HepG2 (cell line): ENCODE results near the gene PLA2G12B. TPM values are rescaled to one million over a fixed set of nuclear protein-coding genes. Genes with fewer than 3 reads are reported as not detected.
A peak's percentile ranks its signal among the peaks of the same experiment; 100 is the strongest.

ENCODE experiments used
- ATF7 ChIP-seq, 2 experiments: fragments of 450-650 bp in 1 of 2; sonication (generic) in 1 of 2; formaldehyde crosslinking in 1 of 2; IDR thresholded peaks; 2 replicates each; pipeline versions ENCODE4 v1.4.0 to v1.6.1; 2016 to 2020; ENCODE audit warnings: antibody characterized with exemption in 1 of 2, mild to moderate bottlenecking in 1 of 2, missing genetic modification reagents in 1 of 2
- DR1 ChIP-seq: sonication (generic); formaldehyde crosslinking; IDR thresholded peaks from 2 replicates; pipeline ENCODE4 v1.8.0; 2021; ENCODE audit warnings: mild to moderate bottlenecking, missing genetic modification reagents, inconsistent platforms
- HMG20A ChIP-seq: IDR thresholded peaks from 2 replicates; pipeline ENCODE4 v1.6.1; 2016; ENCODE audit warnings: borderline replicate concordance
- HNF4A ChIP-seq: sonication (generic); formaldehyde crosslinking; IDR thresholded peaks from 2 replicates; pipeline ENCODE4 v1.4.0; 2020; ENCODE audit warnings: missing genetic modification reagents
- MIER3 ChIP-seq: IDR thresholded peaks from 2 replicates; pipeline ENCODE4 v1.6.1; 2016; ENCODE audit warnings: missing compliant biosample characterization, borderline replicate concordance
- MIXL1 ChIP-seq: IDR thresholded peaks from 2 replicates; pipeline ENCODE4 v1.6.1; 2016
- NFAT5 ChIP-seq: sonication (generic); formaldehyde crosslinking; IDR thresholded peaks from 2 replicates; pipeline ENCODE4 v1.4.0; 2020; ENCODE audit warnings: missing genetic modification reagents
- NFIB ChIP-seq: sonication (generic); formaldehyde crosslinking; IDR thresholded peaks from 2 replicates; pipeline ENCODE4 v1.9.0; 2021; ENCODE audit warnings: missing genetic modification reagents, mild to moderate bottlenecking, borderline replicate concordance
- NR2C2 ChIP-seq: sonication (generic); formaldehyde crosslinking; IDR thresholded peaks from 2 replicates; pipeline ENCODE4 v1.4.0; 2020; ENCODE audit warnings: missing genetic modification reagents, mild to moderate bottlenecking, moderate library complexity, borderline replicate concordance
- SAP130 ChIP-seq: IDR thresholded peaks from 2 replicates; pipeline ENCODE4 v1.6.1; 2016; ENCODE audit warnings: low read depth
- SMAD3 ChIP-seq: sonication (generic); formaldehyde crosslinking; IDR thresholded peaks from 2 replicates; pipeline ENCODE4 v1.4.0; 2020; ENCODE audit warnings: missing genetic modification reagents
- SPEN ChIP-seq: sonication (generic); formaldehyde crosslinking; IDR thresholded peaks from 2 replicates; pipeline ENCODE4 v1.5.1; 2020; ENCODE audit warnings: low read depth, mild to moderate bottlenecking, missing genetic modification reagents
- WIZ ChIP-seq: sonication (generic); formaldehyde crosslinking; IDR thresholded peaks from 2 replicates; pipeline ENCODE4 v1.5.1; 2020; ENCODE audit warnings: mild to moderate bottlenecking, missing genetic modification reagents
- ZBTB1 ChIP-seq: sonication (generic); formaldehyde crosslinking; IDR thresholded peaks from 2 replicates; pipeline ENCODE4 v1.4.0; 2020; ENCODE audit warnings: missing genetic modification reagents, borderline replicate concordance
- ZBTB37 ChIP-seq: sonication (generic); formaldehyde crosslinking; IDR thresholded peaks from 2 replicates; pipeline ENCODE4 v1.4.0; 2020; ENCODE audit warnings: mild to moderate bottlenecking, missing genetic modification reagents
- ZNF3 ChIP-seq: IDR thresholded peaks from 2 replicates; pipeline ENCODE4 v1.7.0; 2017; ENCODE audit warnings: inconsistent platforms
- ZNF333 ChIP-seq: sonication (generic); formaldehyde crosslinking; IDR thresholded peaks from 2 replicates; pipeline ENCODE4 v1.4.0; 2020; ENCODE audit warnings: mild to moderate bottlenecking, missing genetic modification reagents, borderline replicate concordance
- ZNF451 ChIP-seq: sonication (generic); formaldehyde crosslinking; IDR thresholded peaks from 2 replicates; pipeline ENCODE4 v1.5.0; 2020; ENCODE audit warnings: mild to moderate bottlenecking, missing genetic modification reagents
- ZNF512B ChIP-seq: sonication (generic); formaldehyde crosslinking; IDR thresholded peaks from 2 replicates; pipeline ENCODE4 v1.5.1; 2020; ENCODE audit warnings: missing genetic modification reagents, mild to moderate bottlenecking, borderline replicate concordance
- ZNF598 ChIP-seq: sonication (generic); formaldehyde crosslinking; IDR thresholded peaks from 2 replicates; pipeline ENCODE4 v1.5.1; 2020; ENCODE audit warnings: mild to moderate bottlenecking, missing genetic modification reagents, borderline replicate concordance
- ZNF639 ChIP-seq: conservative IDR thresholded peaks from 2 replicates; pipeline ENCODE4 v1.6.1; 2018; ENCODE audit warnings: missing genetic modification reagents
- polyA plus RNA-seq, 8 experiments: library from polyadenylated mRNA; depleted of rRNA in 3 of 8; stranded (reverse) in 7 of 8; unstranded in 1 of 8; fragments of >200 nt; fragmentation: Illumina TruSeq in 4 of 8; extraction: Trizol in 4 of 8; gene quantifications; 2 replicates each; pipeline versions ENCODE4 v1.2.1 to v1.2.3, GENCODE V29; 2011 to 2016; ENCODE audit warnings: low read depth in 4 of 8, missing spikeins in 1 of 8, mixed read lengths in 1 of 8; ENCODE audit not compliant: insufficient read depth in 1 of 8
- total RNA-seq, 5 experiments: library from RNA; depleted of rRNA; stranded (reverse); fragments of >200 nt; fragmentation: Illumina TruSeq; extraction: Trizol; gene quantifications; 2 replicates each; pipeline ENCODE4 v1.2.3, GENCODE V29; 2016; ENCODE audit warnings: low read depth in 1 of 5

PLA2G12B gene
- total and polyA plus RNA-seq, 2 of the 13 experiments (the other 11 are each of a cell fraction or from before 2014, with no cell fraction given), result 7.7 to 38.0 TPM

GRCh38 chr10:72952642-72953158 is 1.9 kb downstream of the PLA2G12B start (continued):
- TF ChIP-seq NFIB (CRISPR knock-in tag) (no peak), NFAT5 (CRISPR knock-in tag) (no peak), ZBTB1 (no peak), DR1 (CRISPR knock-in tag) (no peak), WIZ (CRISPR knock-in tag) (no peak), ZNF639 (CRISPR knock-in tag) (no peak), NR2C2 (no peak), HMG20A (CRISPR knock-in tag) (peak; percentile 43; the same call in 1 of the 2 replicates), MIER3 (CRISPR knock-in tag) (no peak), ZBTB37 (CRISPR knock-in tag) (no peak), ZNF451 (CRISPR knock-in tag) (no peak), HNF4A (peak; percentile 51), ZNF512B (CRISPR knock-in tag) (no peak), ATF7 (IDR thresholded peaks at IDR 0.05) (no peak), ATF7 (CRISPR knock-in tag; IDR thresholded peaks at IDR 0.05) (no peak), ZNF598 (no peak), SAP130 (CRISPR knock-in tag) (peak; percentile 54), ZNF333 (CRISPR knock-in tag) (no peak), SPEN (CRISPR knock-in tag) (no peak), ZNF3 (CRISPR knock-in tag) (no peak), SMAD3 (CRISPR knock-in tag) (0 out of 2 replicates have a peak, but pooled peaks have one; percentile 13), MIXL1 (CRISPR knock-in tag) (no peak; the same call in 1 of the 2 replicates)
